Karpas-422 (cell line): ENCODE data around the gene ESAM. TPM values are rescaled to one million over a fixed set of nuclear protein-coding genes. Genes with fewer than 3 reads are reported as not detected.
A peak's percentile ranks its signal among the peaks of the same experiment; 100 is the strongest.

ENCODE experiments used
- DNase-seq: peaks from one replicate; pipeline ENCODE4 v3.0.0-alpha.2; 2015
- H2AFZ ChIP-seq: fragments of 200-600 bp; sonication (generic); 2 replicates; pipeline ENCODE4 v1.6.1; 2014; ENCODE audit warnings: antibody characterized with exemption, low read length, mixed read lengths
- H3K27ac ChIP-seq: fragments of 200-600 bp; sonication (generic); 2 replicates; pipeline ENCODE4 v1.5.1; 2014; ENCODE audit warnings: mild to moderate bottlenecking, low read length, moderate library complexity
- H3K27me3 ChIP-seq: fragments of 200-600 bp; sonication (generic); 2 replicates; pipeline ENCODE4 v1.6.1; 2014; ENCODE audit warnings: low read length, mixed read lengths
- H3K36me3 ChIP-seq: fragments of 200-600 bp; sonication (generic); 2 replicates; pipeline ENCODE4 v1.6.1; 2014; ENCODE audit warnings: low read length, mixed read lengths; ENCODE audit not compliant: insufficient read depth
- H3K4me1 ChIP-seq: fragments of 200-600 bp; sonication (generic); 2 replicates; pipeline ENCODE4 v1.6.1; 2014; ENCODE audit warnings: mild to moderate bottlenecking, low read length, mixed read lengths
- H3K4me2 ChIP-seq: fragments of 200-600 bp; sonication (generic); 2 replicates; pipeline ENCODE4 v1.6.1; 2014; ENCODE audit warnings: low read length, low read depth, mild to moderate bottlenecking; ENCODE audit not compliant: poor library complexity, severe bottlenecking
- H3K4me3 ChIP-seq: fragments of 200-600 bp; sonication (generic); 2 replicates; pipeline ENCODE4 v1.5.1; 2014; ENCODE audit warnings: mild to moderate bottlenecking, antibody characterized with exemption, low read length, mixed read lengths
- H3K79me2 ChIP-seq: fragments of 200-600 bp; sonication (generic); 2 replicates; pipeline ENCODE4 v1.6.1; 2014; ENCODE audit warnings: mild to moderate bottlenecking, low read length, mixed read lengths
- H3K9ac ChIP-seq: fragments of 200-600 bp; sonication (generic); 2 replicates; pipeline ENCODE4 v1.6.0; 2014; ENCODE audit warnings: low read length
- H3K9me2 ChIP-seq: fragments of 200-600 bp; sonication (generic), shearing (Covaris generic); replicated peaks from 2 replicates; pipeline ENCODE4 v1.6.0; 2014; ENCODE audit warnings: mild to moderate bottlenecking, low read length, moderate library complexity; ENCODE audit not compliant: insufficient read depth
- H3K9me3 ChIP-seq: fragments of 300-700, 200-600 bp; sonication (generic); 2 replicates; pipeline ENCODE4 v1.6.1; 2014; ENCODE audit warnings: low read length, mixed read lengths
- H4K20me1 ChIP-seq: fragments of 200-600 bp; sonication (generic); 2 replicates; pipeline ENCODE4 v1.6.1; 2014; ENCODE audit warnings: mild to moderate bottlenecking, antibody characterized with exemption, low read length, low read depth; ENCODE audit not compliant: insufficient read depth
- total RNA-seq: library from RNA; depleted of rRNA; stranded (reverse); fragments of >200 nt; shearing (Covaris generic); gene quantifications from 2 replicates; pipeline ENCODE4 v1.2.3, GENCODE V29; 2014; ENCODE audit warnings: low replicate concordance

The ESAM gene
- total RNA-seq, 1 experiment from 2014 or later, result not detected

DNA sequence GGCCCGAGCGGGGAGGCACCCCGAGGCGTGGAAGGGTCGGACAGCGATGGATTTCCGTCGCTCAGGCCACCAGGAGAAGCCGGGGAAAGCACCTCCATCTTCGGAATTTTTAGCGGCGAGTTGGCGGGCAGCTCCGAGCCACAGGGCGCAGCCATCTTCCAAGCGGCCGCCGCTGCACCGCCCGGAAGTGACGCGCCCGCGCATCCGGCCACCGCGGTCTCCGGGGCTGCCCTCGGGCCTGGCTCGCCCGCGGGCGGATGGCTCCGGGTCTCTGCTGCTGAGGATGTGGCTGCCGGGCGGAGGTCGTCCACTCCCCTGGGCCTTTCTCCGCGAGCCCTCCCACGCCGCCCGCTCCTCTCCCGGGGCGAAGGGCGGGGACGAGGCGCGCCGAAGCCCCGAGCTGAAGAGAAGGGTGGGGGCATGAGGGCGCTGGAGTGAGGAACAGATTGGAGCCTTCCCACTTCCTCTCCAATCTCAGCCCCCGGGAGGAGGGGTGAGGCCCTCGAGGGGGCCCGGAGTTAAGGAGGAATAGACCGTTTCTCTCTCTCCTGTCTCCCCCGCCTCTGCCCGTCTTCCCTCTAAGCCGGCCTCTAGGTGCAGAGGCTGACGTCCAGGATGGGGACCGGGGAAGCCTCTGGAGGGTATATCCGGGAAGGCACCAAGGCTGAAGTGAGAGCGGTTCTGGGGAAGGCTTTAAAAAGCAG lies 38.3 kb upstream of the ESAM start, which contains the start of gene MSANTD2:
Gene MSANTD2 (minus strand): TSS at position 181 of the 704 bp plus-strand sequence. CDS start 26 bp downstream, at position 155.
- Histone ChIP-seq H3K9me3 (no peaks in the 10 kb centered on the region), H3K27me3 (no peaks in the 10 kb centered on the region), H3K27ac (no peak within 1 kb of the TSS), H2AFZ (peak within 1 kb of the TSS; percentile 75; the same call in 1 of the 2 replicates), H3K4me3 (peak within 1 kb of the TSS; percentile 78), H3K9me2 (no peaks in the 10 kb centered on the region), H3K79me2 (peaks cover 9% of the 10 kb centered on the region; the same call in 1 of the 2 replicates), H3K36me3 (no peaks in the 10 kb centered on the region), H3K4me1 (peaks cover 14% of the 10 kb centered on the region), H4K20me1 (peaks cover 14% of the 10 kb centered on the region; the same call in 1 of the 2 replicates), H3K9ac (peak within 1 kb of the TSS; percentile 76), H3K4me2 (peak within 1 kb of the TSS; percentile 86)
- peak; percentile 77 for DNase-seq

DNA sequence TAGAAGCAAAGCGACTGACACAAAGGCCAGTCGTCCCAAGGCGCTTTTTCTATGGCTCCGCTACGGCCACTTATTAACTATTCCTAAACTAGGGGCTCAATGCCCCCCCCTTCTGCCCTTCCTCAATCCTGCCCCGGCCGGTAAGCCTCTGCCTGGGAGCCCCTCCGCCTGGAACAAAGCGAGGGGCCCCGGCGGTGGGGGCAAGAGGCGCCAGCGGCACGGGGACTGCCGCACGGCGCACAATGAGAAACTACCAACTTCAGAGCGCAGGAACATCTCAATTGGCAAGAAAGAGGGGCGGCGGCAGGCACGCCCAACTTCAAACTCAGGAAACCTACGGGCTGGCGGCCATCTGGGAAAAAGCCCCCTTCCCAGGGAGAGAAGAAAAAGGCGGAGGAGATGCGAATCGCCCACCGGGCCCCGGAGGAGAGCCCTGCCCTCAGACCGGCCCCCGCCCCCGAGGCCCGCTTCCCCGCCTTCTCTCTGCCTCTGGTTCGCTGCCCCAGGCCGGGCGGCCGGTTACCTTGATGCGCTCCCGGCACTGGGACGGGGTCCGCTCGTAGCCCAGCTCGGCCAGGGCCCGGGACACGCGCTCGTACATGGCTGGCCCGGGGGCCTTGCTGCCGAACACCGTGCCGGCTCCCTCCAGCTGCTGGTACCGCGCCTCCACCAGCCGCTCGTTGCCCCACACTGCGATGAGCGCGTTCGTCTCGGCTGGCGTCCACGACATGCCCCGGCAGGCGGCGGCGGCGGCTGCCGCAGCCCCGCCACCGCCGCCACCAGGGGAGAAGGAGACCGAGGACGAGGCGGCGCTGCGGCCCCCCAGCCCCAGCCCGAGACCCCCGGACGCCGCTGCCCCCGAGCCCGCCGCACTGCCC lies 37.5 kb upstream of the ESAM start:
- Histone ChIP-seq H3K27me3 (no peaks in the 10 kb centered on the region), H3K79me2 (peaks cover 9% of the 10 kb centered on the region; the same call in 1 of the 2 replicates), H3K9me3 (no peaks in the 10 kb centered on the region), H2AFZ (peak overlapping the region; percentile 75; the same call in 1 of the 2 replicates), H3K9me2 (no peaks in the 10 kb centered on the region), H3K36me3 (no peaks in the 10 kb centered on the region), H3K27ac (no peak overlapping the region), H3K4me2 (peak overlapping the region; percentile 86), H3K4me3 (peak overlapping the region; percentile 78), H3K9ac (peak overlapping the region; percentile 76), H3K4me1 (peaks cover 14% of the 10 kb centered on the region), H4K20me1 (peaks cover 14% of the 10 kb centered on the region; the same call in 1 of the 2 replicates)
- DNase-seq, result peak; percentile 59

DNA sequence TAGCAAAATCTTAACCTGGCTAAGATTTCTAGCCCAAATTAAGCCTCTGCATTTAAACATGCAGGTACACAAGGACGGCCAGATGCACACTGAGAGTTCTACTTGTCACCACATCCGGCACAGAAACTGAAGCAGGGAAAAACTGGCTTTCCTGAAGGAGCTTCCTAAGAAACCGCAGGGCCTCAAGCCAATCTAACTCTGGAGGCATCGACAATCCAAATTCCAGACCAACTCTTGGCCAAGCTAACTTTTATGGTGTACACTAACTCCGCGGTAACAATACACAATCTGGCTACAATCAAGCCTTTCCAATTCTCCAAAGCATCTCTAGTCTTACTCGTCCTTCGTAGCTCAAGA lies 36.9 kb upstream of the ESAM start:
- Histone ChIP-seq H2AFZ (no peak overlapping the region), H3K4me2 (peak overlapping the region; percentile 86), H3K9me3 (no peaks in the 10 kb centered on the region), H3K4me1 (peaks cover 14% of the 10 kb centered on the region), H3K27me3 (no peaks in the 10 kb centered on the region), H3K9me2 (no peaks in the 10 kb centered on the region), H3K79me2 (peaks cover 9% of the 10 kb centered on the region; the same call in 1 of the 2 replicates), H3K4me3 (peak overlapping the region; percentile 78), H3K27ac (no peak overlapping the region), H3K36me3 (no peaks in the 10 kb centered on the region), H3K9ac (peak overlapping the region; percentile 76), H4K20me1 (peaks cover 14% of the 10 kb centered on the region; the same call in 1 of the 2 replicates)
- DNase-seq, result no peak

DNA sequence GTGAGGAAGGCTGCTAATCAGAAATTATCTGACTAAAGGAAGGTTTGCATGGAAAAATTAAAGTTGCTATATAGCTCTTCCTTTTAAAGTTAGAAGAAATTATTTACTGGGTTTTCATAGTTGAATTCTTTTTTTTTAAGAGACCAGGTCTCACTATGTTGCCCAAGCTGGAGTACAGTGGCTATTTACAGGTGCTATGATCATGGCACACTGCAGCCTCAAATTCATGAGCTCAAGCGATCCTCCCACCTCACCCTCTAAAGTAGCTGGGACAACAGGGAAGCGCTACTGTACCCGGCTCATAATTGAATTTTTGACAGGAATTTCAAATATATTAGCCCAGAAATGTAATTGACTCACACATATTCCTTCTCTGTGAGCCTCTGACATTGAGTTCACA lies 34.2 kb upstream of the ESAM start:
- no peak overlapping the region for H3K4me2 ChIP-seq
- H3K27ac ChIP-seq, result no peak overlapping the region
- H3K36me3 ChIP-seq, result no peaks in the 10 kb centered on the region
- H3K9me3 ChIP-seq, result no peaks in the 10 kb centered on the region
- no peak overlapping the region for H2AFZ ChIP-seq
- H3K9me2 ChIP-seq, result no peaks in the 10 kb centered on the region
- DNase-seq, result no peak
- no peaks in the 10 kb centered on the region for H3K27me3 ChIP-seq
- H3K79me2 ChIP-seq, result peaks cover 13% of the 10 kb centered on the region; the same call in 1 of the 2 replicates
- H4K20me1 ChIP-seq, result peaks cover 24% of the 10 kb centered on the region; the same call in 1 of the 2 replicates
- H3K4me1 ChIP-seq, result peaks cover 14% of the 10 kb centered on the region
- H3K4me3 ChIP-seq, result no peak overlapping the region
- H3K9ac ChIP-seq, result no peak overlapping the region

DNA sequence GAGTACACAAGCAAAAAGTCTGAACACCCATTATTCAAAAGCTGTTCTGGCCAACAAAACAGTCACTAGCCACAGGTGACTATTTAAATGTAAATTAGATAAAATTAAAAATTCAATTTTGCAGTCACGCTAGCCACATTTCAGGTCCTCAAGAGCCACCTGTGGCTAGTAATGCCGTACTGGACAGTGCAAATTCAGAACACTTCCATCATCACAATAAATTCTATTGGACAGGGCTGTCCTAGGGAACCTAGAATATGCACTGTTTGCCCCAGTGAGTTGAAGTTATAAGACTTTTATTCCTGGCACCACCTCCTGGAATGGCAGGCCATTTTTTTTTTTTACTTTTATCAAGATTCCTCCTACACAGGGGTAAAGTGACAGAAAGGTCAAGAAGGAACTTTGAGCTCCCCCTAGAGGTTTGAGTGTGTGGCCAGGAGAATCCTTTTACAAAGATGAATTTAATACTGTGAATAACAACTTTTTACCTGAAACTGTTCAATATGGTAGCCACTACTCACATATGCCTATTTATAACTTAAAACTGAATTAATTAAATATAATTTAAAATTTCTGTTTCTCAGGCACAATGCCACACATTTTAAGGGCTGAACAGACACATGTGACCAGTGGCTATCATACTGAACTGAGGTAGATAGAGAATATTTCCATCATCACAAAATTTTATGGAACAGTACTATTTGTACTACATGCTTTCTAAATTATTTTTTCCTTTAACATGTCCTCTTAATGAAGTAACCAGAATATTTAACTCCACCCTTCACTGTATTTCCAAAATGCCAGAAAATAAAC lies 31.6 kb upstream of the ESAM start:
- Histone ChIP-seq H3K4me3 (no peak overlapping the region), H3K9ac (no peak overlapping the region), H3K27ac (no peak overlapping the region), H3K27me3 (no peaks in the 10 kb centered on the region), H4K20me1 (peaks cover 17% of the 10 kb centered on the region; the same call in 1 of the 2 replicates), H3K4me1 (peaks cover 2% of the 10 kb centered on the region), H3K4me2 (no peak overlapping the region), H3K9me2 (no peaks in the 10 kb centered on the region), H3K9me3 (no peaks in the 10 kb centered on the region), H3K79me2 (peaks cover 8% of the 10 kb centered on the region; the same call in 1 of the 2 replicates), H3K36me3 (no peaks in the 10 kb centered on the region), H2AFZ (no peak overlapping the region)
- peak; percentile 61 for DNase-seq

DNA sequence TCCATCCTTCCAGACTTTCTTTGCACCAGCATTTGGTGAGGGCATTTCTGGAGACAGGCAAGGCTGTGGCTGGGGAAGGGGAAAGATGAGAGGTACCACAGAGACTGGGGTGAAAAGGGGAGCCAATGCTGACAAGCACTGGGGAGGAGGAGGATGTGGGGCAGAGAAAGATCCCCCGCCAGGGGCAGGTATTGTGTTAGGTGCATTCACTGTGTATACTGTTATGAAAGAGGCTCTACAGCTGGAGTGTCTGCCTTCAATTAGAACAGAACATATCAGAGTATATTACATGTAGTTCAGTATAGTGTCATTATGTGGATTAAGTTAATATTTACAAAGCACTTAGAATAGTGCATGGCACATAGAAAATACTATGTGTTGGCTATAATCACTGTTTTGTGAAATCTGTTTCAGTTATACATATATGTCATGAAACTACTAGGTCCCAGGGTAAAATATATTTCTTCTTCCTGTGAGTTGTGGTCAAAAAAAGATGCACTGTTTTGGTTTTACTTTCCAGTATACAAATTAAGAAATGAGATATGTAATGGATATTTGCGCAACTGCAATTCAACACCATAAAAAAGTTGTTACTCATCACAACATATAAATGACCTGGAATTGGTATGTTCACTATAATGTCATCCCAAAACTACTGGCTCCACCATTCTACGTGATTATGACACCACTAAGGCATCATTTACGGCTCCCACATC lies 29.7 kb upstream of the ESAM start:
- Histone ChIP-seq H3K9me2 (no peaks in the 10 kb centered on the region), H4K20me1 (peaks cover 13% of the 10 kb centered on the region; the same call in 1 of the 2 replicates), H3K27me3 (no peaks in the 10 kb centered on the region), H3K9ac (no peak overlapping the region), H3K27ac (no peak overlapping the region), H3K36me3 (no peaks in the 10 kb centered on the region), H2AFZ (no peak overlapping the region), H3K4me1 (no peaks in the 10 kb centered on the region), H3K4me3 (no peak overlapping the region), H3K4me2 (no peak overlapping the region), H3K9me3 (no peaks in the 10 kb centered on the region), H3K79me2 (0 out of 2 replicates have a peak, but pooled peaks cover 4% of the 10 kb centered on the region)
- no peak for DNase-seq

DNA sequence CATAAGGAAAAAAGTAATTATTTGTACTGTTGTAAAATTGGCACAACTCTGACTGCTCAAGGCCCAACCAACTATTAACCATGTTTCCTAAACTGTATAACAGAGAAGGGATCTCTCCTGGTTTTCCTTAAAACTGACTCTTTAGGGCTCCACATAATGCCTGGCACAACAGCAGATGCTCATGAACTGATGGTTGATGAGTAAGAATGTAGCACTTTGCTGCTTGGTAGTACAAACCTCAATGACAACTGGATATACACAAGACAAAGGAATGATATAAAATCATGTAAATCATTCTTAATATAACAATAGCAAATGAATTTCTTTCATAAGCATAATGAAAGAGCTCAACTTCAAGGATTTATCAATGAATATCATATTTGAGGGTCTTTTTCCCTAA lies 26.4 kb upstream of the ESAM start:
- Histone ChIP-seq H3K9me3 (no peaks in the 10 kb centered on the region), H4K20me1 (peaks cover 10% of the 10 kb centered on the region; the same call in 1 of the 2 replicates), H3K4me1 (no peaks in the 10 kb centered on the region), H3K9ac (no peak overlapping the region), H3K79me2 (0 out of 2 replicates have a peak, but pooled peaks cover 4% of the 10 kb centered on the region), H3K27ac (no peak overlapping the region), H3K9me2 (no peaks in the 10 kb centered on the region), H3K4me2 (no peak overlapping the region), H3K4me3 (no peak overlapping the region), H2AFZ (no peak overlapping the region), H3K36me3 (no peaks in the 10 kb centered on the region), H3K27me3 (no peaks in the 10 kb centered on the region)
- no peak for DNase-seq
